OCI-LY3 (cell line): ENCODE measurements around the gene DLX4.

Experiments used
- H2AFZ ChIP-seq: fragments of 200-600, 300-600 bp; shearing (Covaris generic); 2 replicates; pipeline ENCODE4 v1.6.0; 2014; ENCODE audit warnings: antibody characterized with exemption, low read depth, low read length
- H3K27ac ChIP-seq: fragments of 200-600, 300-600 bp; sonication (generic); 2 replicates; pipeline ENCODE4 v1.5.1; 2014; ENCODE audit warnings: mild to moderate bottlenecking, low read length, moderate library complexity, mixed read lengths
- H3K27me3 ChIP-seq: fragments of 200-600, 300-600 bp; sonication (generic); 2 replicates; pipeline ENCODE4 v1.6.1; 2014; ENCODE audit warnings: low read depth, low read length, mixed read lengths
- H3K36me3 ChIP-seq: fragments of 200-600, 300-600 bp; sonication (generic); replicated peaks from 2 replicates; pipeline ENCODE3; 2014; ENCODE audit warnings: low read depth, low read length, mixed read lengths
- H3K4me1 ChIP-seq: fragments of 300-600, 200-600 bp; sonication (generic); 2 replicates; pipeline ENCODE4 v1.6.1; 2014; ENCODE audit warnings: low read length, mixed read lengths
- H3K4me2 ChIP-seq: fragments of 200-600, 300-600 bp; sonication (generic); 2 replicates; pipeline ENCODE4 v1.6.1; 2014; ENCODE audit warnings: low read length, mixed read lengths
- H3K4me3 ChIP-seq: fragments of 300-600, 200-600 bp; sonication (generic); 2 replicates; pipeline ENCODE4 v1.5.1; 2014; ENCODE audit warnings: antibody characterized with exemption, mild to moderate bottlenecking, low read length, moderate library complexity
- H3K79me2 ChIP-seq: fragments of 300-600, 200-600 bp; shearing (Covaris generic); 2 replicates; pipeline ENCODE4 v1.6.1; 2014; ENCODE audit warnings: mild to moderate bottlenecking, low read length, mixed read lengths
- H3K9ac ChIP-seq: fragments of 300-600, 200-600 bp; shearing (Covaris generic); 2 replicates; pipeline ENCODE4 v1.6.0; 2014; ENCODE audit warnings: mild to moderate bottlenecking, low read length, moderate library complexity
- H3K9me3 ChIP-seq: fragments of 200-600, 300-600 bp; shearing (Covaris generic); 2 replicates; pipeline ENCODE4 v1.6.1; 2014; ENCODE audit warnings: low read length, mixed read lengths; ENCODE audit not compliant: insufficient read depth
- H4K20me1 ChIP-seq: fragments of 200-600, 300-600 bp; sonication (generic); 2 replicates; pipeline ENCODE4 v1.6.1; 2016; ENCODE audit warnings: low read length, mixed read lengths; ENCODE audit not compliant: insufficient read depth
- CTCF ChIP-seq: fragments of 200-600, 300-600 bp; sonication (generic); IDR thresholded peaks from 2 replicates; pipeline ENCODE4 v1.5.1; 2014; ENCODE audit warnings: antibody characterized with exemption, low read length, low read depth
- EZH2phosphoT487 ChIP-seq: fragments of 200-600 bp; shearing (Covaris generic); IDR thresholded peaks from 2 replicates; pipeline ENCODE4 v1.6.1; 2018; ENCODE audit warnings: antibody characterized with exemption, mixed run types, low read depth

Gene DLX4

DNA sequence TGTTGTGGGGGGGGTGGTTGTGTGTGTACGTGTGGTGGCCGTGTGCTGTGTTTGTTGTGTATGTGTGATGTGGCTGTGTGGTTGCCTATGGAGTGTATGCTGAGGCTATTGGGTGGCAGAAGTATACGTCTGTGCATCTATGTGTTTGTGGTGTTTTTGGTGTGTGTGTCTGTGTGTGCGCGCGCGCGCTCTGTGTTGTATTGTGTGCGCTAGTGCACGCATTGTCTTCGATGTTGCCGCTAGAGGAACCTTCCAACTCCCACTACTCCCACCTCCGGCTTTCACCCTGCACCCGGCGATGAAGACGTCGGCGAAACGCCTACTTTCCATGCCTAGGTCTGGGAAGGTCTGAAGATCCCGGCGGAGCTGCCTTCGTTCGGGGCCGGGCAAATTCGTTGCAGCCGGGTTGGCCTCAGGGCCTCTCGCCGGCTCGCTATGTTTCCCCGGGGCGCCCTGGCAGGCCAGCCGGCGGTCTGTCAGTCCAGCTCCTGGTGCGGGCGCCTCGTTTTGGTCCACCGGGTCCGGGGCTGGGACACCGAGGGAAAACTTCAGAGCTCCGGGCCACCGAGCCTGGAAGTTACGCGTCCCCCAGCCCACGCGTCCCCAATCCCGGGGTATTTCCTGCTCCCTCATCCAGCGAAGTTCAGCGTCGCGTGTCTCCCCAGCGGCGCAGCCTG is 5.2 kb upstream of the DLX4 start:
- Histone ChIP-seq H3K4me1 (peaks cover 11% of the 10 kb centered on the region), H3K9ac (no peak overlapping the region), H3K36me3 (no peaks in the 10 kb centered on the region), H3K27me3 (peaks cover 10% of the 10 kb centered on the region), H3K9me3 (no peaks in the 10 kb centered on the region), H3K79me2 (no peaks in the 10 kb centered on the region), H3K27ac (no peak overlapping the region), H3K4me2 (no peak overlapping the region), H4K20me1 (no peaks in the 10 kb centered on the region), H3K4me3 (no peak overlapping the region), H2AFZ (no peak overlapping the region)
- no peak for TF ChIP-seq EZH2phosphoT487
- TF ChIP-seq CTCF: no peak

GRCh38 chr17:49964303-49964768 is 4.7 kb upstream of the DLX4 start:
- no peak overlapping the region for H3K4me3 ChIP-seq
- peaks cover 10% of the 10 kb centered on the region for H3K27me3 ChIP-seq

GRCh38 chr17:49964769-49965523 is 4.0 kb upstream of the DLX4 start:
- no peak overlapping the region for H3K4me3 ChIP-seq
- no peak overlapping the region for H3K4me2 ChIP-seq
- H3K79me2 ChIP-seq: no peaks in the 10 kb centered on the region
- H3K9ac ChIP-seq: no peak overlapping the region
- peaks cover 11% of the 10 kb centered on the region for H3K4me1 ChIP-seq
- H2AFZ ChIP-seq: no peak overlapping the region
- no peak overlapping the region for H3K27ac ChIP-seq
- H4K20me1 ChIP-seq: no peaks in the 10 kb centered on the region
- H3K9me3 ChIP-seq: no peaks in the 10 kb centered on the region
- H3K36me3 ChIP-seq: no peaks in the 10 kb centered on the region
- TF ChIP-seq CTCF (no peak), EZH2phosphoT487 (no peak)
- peaks cover 10% of the 10 kb centered on the region for H3K27me3 ChIP-seq

More at GRCh38 chr17:49964303-49964768, 4.7 kb upstream of the DLX4 start:
- H2AFZ ChIP-seq: no peak overlapping the region
- H3K4me1 ChIP-seq: peaks cover 11% of the 10 kb centered on the region
- no peak overlapping the region for H3K27ac ChIP-seq
- TF ChIP-seq EZH2phosphoT487: no peak
- TF ChIP-seq CTCF: no peak
- no peak overlapping the region for H3K4me2 ChIP-seq
- no peaks in the 10 kb centered on the region for H3K36me3 ChIP-seq
- H3K79me2 ChIP-seq: no peaks in the 10 kb centered on the region
- no peaks in the 10 kb centered on the region for H3K9me3 ChIP-seq
- H4K20me1 ChIP-seq: no peaks in the 10 kb centered on the region
- no peak overlapping the region for H3K9ac ChIP-seq

DNA sequence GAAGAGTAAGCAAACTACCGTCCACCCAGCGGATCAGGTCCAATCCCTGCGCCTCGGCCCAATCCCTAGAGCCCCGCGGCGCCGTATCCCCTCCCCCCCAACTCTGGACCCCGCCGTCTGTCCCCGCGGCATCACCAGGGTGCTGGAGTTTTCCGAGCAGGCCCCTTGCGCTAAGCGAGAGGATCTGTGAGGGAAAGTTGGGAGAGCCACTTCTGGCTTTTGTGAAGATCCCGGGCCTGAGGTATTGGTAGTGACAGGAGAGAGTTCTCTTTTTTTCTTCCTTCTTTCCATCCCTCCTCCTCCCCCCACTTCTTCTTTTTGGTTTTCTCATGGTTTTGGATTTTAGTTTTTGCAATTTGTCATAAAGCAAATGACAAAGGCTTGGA is 3.5 kb upstream of the DLX4 start:
- peaks cover 10% of the 10 kb centered on the region for H3K27me3 ChIP-seq

More for the DNA sequence above, 3.5 kb upstream of the DLX4 start:
- H3K79me2 ChIP-seq: no peaks in the 10 kb centered on the region
- no peak overlapping the region for H3K9ac ChIP-seq
- H3K36me3 ChIP-seq: no peaks in the 10 kb centered on the region
- no peak for TF ChIP-seq CTCF
- TF ChIP-seq EZH2phosphoT487: no peak
- no peak overlapping the region for H2AFZ ChIP-seq
- H3K4me1 ChIP-seq: peaks cover 11% of the 10 kb centered on the region
- H3K27ac ChIP-seq: no peak overlapping the region
- no peaks in the 10 kb centered on the region for H4K20me1 ChIP-seq
- H3K4me2 ChIP-seq: no peak overlapping the region
- H3K9me3 ChIP-seq: no peaks in the 10 kb centered on the region
- H3K4me3 ChIP-seq: no peak overlapping the region
